HG03520 (cell line): Measurements from ENCODE around the gene ZNF628.
"Not testable (repeated sequence)": the region's sequence is repeated elsewhere in the genome, so short reads cannot be mapped to it uniquely, and the experiment has no call there.

Experiments used
- ATAC-seq: cut with Tn5 transposase; IDR thresholded peaks from one replicate; pipeline ENCODE4 v1.9.1; 2021; ENCODE audit warnings: mild to moderate bottlenecking, moderate library complexity; ENCODE audit not compliant: unreplicated experiment

Gene ZNF628

DNA sequence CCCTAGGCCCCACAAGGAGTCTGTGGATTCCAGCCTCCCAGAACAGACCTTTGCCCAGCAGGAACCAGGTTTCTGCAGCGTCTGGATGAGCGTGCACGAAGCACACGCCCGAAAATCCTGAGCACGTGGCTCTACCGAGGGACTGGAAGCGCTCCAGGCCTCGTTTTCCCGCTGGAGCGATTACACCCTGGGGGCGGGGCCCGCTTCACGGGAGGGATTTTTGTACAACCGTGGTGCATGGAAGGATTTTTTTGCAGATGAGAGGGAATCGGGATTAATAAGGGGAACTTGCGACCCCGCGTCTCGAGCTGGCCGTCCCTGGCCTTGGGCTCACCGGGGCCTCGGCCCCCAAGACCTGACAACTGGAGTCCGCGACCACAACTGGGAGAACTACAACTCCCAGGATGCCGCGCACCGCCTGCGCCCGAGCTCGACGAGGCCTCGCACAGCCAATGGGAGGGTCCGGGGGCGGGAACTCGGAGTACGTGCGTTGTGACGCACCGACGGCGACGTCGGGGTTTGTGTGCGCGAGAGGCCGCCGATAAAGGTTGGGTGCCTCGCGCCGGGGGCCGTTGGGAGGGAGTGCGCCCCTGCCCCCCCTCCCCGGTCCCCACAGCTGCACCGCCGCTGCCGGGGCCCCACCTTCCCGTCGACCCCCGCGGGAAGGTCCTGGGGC is at the start of gene ZNF628:
ZNF628 (plus strand) TSS at position 518 of the 676 bp plus-strand sequence. CDS start 3,294 bp downstream, outside the sequence.
- peak; percentile 84 for ATAC-seq

DNA sequence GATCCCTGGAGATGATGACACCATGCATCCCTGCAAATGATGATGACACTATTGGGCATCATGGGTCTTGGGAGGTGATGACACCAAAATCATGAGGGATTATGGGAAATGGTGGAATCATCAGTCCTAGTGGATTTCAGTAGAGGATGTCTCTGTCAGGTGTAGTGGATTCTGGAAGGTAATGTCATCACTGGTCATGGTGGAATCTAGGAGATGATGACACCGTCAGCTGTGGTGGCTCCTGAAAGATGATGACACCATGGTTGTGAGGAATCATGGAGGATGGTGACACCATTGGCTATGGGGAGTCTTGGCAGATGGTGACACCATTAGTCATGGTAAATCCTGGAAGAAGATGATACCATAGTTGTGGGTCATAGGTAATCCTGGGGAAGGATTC is 45.2 kb upstream of the ZNF628 start:
- ATAC-seq: no peak

DNA sequence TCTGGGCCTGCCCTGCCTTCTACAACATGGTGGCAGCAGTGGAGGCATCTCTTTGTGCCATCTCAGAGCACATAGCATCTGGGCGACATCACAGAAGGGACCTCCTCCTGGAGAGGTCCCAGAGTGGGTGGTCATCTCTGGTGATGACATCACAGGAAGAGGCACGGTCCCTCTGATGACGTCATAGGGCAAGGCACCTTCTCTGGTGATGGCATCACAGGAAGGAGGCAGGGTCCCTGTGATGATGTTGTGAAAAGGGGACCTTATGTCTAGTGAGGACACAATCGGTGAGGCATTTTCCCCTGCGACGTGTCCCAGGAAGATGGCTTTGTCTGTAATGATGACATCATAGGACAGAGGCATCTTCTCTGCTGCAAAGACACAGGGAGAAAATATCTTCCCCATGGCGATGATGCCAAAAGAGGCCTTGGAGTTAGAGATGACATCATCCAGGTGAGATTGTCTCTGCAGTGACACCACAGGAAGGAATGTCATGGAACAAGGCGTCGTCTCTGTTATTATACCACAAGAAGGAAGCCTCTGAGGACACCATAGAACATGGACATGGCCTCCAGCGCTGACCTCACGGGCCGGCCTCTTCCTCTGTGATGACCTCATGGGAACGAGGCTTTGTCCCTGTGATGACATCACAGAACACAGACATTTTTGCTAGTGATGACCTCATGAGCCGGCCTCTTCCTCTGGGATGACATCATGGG is 44.0 kb upstream of the ZNF628 start:
- no peak for ATAC-seq

DNA sequence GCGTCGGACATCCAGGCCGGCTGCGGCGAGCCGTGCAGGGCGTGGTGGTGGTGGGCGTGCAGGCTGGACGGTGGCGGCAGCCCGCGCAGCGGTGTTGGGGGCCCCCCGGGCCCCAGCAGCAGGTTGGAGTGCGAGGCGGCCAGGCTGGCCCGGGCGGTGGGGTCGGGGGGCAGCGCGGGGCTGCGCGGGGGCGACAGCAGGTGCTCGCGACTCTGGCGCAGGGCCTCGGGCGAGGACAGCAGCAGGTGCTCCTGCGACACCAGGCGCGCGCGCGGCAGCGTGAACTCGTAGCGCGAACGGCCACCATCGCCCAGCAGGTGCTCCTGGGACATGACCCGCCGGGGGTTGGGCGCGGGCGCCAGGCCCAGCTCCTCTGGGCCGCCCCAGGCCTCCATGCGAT is 43.1 kb upstream of the ZNF628 start:
- ATAC-seq: no peak

DNA sequence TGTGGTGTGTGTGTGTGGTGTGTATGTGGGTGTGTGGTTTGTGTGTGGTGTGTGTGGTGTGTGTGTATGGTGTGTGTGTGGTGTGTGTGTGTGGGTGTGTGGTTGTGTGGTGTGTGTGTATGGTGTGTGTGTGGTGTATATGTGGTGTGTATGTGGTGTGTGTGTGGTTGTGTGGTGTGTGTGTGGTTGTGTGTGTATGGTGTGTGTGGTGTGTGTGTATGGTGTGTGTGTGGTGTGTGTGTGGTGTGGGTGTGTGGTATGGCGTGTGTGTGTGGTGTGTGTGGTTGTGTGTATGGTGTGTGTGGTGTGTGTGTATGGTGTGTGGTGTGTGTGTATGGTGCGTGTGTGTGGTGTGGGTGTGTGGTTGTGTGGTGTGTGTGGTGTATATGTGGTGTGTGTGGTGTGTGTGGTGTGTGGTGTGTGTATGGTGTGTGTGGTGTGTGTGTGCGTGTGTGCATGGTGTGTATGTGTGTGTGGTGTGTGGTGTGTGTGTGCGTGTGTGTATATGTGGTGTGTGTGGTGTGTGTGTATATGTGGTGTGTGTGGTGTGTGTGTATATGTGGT is 42.0 kb upstream of the ZNF628 start:
- no peak for ATAC-seq

DNA sequence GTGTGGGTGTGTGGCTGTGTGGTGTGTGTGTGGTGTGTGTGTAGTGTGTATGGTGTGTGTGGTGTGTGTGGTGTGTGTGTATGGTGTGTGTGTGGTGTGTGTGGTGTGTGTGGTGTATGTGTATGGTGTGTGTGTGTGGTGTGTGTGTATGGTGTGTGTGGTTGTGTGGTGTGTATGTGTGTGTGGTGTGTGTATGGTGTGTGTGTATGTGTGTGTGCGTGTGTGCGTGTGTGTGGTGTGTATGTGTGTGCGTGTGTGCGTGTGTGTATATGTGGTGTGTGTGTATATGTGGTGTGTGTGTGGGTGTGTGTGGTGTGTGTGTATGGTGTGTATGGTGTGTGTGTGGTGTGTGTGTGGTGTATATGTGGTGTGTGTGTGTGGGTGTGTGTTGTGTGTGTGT is 41.4 kb upstream of the ZNF628 start:
- ATAC-seq: no peak

DNA sequence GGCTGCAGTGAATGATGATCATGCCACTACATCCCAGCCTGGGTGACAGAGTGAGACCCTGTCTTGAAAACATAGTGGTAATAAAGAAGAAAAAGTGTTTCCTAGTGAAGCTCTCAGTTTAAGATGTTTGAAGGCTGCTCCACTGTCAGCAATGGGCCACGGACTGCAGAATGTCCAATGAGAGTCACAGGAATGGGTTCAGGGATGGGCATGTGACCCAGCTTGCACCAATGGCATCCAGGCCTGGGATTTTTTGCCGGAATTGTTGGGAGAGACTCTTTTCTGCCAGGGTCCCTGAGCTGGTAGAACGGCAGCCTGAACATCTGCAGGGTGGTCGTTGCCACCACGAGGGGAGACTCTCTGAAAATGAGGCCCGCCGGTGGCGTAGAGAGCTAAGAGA is 39.6 kb upstream of the ZNF628 start:
- ATAC-seq: no peak

DNA sequence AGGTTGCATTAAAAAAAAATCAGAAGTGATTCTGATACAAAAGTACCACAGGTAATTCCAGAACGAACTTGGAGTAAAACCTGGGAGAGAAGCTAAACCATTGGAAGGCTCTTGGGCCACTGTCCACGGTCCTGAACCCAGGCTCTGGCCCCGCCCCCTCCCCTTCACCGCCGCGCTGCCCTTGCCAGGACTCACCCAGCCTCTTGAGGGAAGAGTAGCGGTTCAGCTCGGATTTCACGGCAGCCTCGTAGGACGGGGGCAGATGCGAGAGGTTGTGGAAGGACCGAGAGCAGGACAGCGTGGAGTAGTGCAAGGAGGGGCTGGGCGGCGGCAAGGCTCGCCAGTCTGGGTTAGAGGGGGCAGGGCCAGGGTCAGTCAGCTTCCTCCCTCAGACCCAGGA is 39.0 kb upstream of the ZNF628 start:
- ATAC-seq: no peak

DNA sequence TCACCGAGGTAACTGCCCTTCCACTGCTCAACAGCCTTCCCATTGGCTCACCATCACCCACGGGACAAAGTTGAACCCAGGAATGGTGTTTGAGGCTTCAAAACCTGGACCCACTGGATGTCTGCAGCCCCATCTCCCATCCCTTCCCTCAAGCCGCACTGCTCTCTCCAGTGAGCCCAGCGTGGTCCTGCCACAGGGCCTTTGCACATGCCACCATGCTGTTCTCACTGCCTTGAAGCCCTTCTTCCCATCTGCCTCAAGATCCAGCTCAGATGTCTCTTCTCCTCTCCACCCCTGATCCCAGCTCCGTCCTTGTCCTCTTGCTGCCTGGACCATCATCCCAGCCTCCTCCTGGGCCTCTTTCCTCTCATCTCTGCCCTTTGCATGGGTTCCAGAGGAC is 37.4 kb upstream of the ZNF628 start:
- ATAC-seq: no peak

DNA sequence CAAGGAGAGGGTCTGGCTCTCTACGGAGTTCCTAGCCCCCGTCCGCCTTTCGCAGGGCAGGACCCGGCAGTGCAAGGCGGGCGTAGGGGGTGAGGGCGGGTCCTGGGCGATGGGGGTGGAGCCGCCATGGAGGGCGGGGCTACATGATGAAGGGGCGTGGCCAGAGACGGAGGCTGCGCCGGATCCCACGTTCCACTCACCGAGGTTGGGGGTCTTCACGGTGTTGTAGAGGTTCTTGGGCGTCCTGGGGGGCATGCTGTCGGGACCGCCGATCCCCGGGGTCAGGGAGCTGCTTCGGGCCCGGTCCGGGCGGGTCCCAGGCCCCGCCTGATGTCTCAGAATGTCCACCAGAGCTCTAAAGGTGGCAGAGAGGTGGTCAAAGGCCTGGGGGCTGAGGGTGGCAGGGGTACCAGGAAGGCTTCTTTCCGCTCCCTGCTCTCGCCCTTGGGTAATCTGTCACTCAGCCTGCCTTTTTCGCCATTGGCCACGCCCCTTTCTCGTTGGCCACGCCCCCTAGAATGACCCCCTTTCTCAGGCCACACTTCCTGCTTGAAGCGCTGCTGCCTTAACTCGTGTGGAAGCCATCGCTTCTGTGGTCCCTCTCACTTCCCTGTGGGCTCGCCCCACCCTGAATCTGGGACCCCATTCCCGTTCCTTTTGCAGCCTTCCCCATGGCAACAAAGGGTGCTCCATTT is 35.9 kb upstream of the ZNF628 start:
- ATAC-seq: no peak

DNA sequence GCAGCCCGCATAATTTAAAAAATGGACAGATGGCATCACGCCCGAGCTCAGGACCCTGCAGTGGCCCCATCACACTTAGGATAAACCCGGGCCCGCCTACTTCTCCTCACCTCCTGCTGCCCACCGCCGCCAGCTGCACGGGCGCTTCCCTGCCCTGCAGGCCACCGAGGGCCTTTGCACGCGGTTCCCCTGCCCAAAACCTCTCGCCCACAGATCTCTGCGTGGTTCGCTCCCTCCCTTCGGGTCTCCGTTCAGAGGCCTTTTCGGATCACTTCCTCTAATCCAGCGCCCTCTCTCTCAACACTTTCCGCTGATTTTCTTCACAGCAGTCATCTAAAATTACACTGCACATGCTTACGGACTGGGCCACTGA is 35.1 kb upstream of the ZNF628 start:
- ATAC-seq: no peak

DNA sequence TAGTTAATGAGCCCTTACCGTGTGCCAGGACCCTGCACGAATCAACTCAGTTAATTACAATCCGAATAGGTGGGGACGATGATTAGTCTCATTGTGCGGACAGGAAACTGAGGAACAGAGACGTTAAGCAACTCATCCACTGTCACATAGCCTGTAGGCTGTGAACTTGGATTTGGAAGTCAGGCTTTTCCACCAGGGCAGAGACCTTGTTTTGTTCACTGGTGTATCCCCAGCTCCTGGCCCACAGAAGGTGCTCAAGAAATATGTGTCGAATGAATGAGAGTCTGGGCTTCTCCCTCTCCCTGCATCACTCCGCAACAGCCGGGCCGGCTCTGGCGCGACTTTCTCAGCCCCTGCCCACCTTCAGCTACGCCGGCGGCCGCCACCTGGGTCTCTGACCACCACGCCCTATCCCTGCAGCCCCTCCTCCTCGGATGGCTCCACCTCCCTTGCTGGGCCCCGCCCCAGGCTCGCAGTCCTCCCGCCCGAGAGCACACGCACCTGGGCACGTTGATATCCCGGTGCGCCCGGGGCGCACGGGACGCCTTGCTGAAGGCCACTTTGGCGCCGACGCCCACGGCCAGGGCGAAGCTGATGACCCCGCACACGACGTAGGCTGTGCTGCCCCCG is 34.6 kb upstream of the ZNF628 start:
- no peak for ATAC-seq

DNA sequence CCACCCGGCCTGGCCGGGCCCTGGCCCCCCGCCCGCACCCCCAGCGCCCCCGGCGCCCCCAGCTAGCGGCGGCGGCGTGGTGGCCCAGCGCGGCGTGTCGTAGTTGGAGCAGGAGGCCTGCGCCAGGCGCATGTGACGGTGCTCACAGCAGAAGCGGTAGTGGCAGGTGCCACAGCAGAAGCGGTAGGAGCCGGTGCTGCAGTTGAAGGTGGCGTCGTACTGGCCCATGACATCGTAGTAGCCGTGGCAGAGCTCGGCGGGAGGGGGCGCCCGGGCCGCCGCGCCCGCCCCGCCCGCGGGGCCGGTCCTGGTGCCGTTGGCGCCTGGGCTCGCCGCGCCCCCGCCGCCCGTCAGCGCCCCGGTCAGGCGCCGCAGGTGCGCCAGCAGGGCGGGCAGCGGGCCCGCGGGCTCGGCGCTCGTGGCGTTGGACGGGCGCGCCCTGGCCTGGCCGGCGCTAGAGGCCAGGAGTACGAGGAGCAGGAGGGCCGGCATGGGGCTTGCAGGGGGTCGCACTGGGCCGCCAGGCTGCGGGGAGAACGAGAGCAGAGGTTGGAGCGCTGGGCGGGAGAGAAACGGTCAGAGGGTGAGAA is 34.0 kb upstream of the ZNF628 start:
- no peak for ATAC-seq

DNA sequence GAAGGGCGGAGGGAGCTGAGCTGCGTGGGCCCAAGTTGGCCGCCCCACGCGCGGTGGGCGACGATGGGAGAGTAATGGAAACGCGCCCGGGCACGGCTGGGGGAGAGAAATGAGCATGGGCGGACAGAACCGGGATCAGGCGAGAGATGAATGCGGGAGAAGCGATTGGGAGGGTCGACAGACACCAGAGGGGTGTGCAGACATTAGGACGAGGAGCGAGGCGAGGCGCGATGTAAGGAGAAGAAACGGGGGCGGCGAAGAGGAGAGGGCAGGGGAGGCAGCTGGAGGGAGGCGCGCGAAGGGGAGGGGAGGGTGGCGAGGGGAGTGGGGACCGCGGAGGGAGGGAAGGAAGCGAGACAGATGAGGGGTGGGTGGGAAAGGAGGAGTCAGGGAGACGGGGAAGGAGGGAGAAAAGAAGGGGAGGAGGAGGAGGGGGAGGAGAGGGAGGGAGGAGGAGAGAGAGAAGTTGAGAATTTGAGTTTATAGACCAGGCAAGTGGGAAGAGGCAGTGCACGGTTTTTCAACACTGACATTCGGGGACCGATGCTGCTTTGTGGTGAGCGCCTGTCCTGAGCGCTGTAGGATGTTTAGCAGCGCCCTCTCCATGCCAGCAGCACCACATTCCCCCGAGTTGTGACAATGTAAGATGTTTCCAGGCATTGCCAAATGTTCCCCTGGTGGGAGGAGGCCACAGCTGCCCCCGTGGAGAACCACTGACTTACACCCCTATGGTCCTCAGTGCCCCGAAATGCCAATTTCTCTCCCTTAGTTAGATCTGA is 33.2 kb upstream of the ZNF628 start, which contains the start of gene SHISA7:
SHISA7 (minus strand) TSS at position 256 of the 779 bp plus-strand sequence. CDS start 437 bp downstream, outside the sequence.
- ATAC-seq: no peak

DNA sequence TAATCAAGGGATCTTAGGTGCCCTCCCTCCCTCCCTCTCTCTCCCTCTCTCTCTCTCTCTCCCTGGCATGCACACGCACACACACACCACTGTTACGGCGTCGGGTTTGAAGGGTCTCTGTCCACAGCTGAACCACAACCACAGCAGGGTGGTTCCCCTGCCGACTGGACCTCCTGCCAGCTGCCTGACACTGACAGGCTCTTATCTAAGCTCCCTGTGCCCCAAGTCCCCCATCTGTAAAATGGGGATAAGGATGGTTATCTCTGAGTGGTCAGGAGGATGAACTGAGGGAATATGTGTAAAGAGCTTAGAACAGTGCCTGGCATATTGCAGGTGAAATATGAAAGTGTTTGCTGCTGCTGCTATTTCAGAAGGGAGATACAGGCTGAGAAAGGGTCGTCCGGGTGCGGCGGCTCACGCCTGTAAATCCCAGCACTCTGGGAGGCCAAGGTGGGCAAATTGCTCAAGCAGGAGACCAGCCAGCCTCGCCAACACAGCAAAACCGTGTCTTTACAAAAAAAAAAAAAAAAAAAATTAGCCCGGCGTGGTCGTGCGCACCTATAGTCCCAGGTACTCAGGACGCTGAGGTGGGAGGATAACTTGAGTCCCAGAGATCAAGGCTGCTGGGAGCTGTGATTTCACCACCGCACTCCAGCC is 32.5 kb upstream of the ZNF628 start:
- no peak for ATAC-seq

DNA sequence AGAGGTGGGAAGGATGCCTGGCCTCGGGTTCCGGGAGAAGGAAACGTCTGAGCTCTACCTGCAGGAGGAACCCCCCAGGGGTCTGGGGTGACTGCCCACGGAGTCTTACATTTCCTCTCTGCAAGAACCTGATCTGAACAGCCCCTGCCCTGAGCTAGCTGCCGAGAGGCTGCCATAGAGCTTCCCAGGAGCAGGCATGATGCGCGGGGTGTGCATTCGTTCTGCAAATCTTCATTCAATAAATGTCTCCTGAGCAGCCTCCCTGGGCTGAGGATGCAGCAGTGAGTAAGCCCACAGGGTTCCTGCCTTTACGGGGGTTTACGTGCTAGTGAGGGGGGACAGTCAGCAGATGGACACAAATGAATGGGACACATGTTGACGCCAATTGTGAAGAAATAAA is 31.8 kb upstream of the ZNF628 start:
- no peak for ATAC-seq

DNA sequence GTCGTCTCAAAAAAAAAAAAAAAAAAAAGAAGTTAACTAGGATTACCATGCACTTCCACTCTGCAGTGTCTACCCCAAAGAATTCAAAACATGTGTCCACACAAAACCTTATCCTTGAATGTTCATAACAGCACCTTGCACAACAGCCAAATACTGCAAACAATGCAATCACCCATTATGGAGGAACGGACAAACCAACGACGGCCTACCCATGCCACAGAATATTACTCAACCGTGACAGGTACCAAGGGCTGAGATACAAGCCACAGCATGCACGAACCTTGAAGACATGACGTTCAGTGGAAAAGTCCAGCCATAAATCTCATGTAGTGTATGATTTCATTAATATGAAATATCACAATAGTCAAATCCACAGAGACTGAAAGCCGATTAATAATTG is 30.4 kb upstream of the ZNF628 start:
- ATAC-seq: no peak

DNA sequence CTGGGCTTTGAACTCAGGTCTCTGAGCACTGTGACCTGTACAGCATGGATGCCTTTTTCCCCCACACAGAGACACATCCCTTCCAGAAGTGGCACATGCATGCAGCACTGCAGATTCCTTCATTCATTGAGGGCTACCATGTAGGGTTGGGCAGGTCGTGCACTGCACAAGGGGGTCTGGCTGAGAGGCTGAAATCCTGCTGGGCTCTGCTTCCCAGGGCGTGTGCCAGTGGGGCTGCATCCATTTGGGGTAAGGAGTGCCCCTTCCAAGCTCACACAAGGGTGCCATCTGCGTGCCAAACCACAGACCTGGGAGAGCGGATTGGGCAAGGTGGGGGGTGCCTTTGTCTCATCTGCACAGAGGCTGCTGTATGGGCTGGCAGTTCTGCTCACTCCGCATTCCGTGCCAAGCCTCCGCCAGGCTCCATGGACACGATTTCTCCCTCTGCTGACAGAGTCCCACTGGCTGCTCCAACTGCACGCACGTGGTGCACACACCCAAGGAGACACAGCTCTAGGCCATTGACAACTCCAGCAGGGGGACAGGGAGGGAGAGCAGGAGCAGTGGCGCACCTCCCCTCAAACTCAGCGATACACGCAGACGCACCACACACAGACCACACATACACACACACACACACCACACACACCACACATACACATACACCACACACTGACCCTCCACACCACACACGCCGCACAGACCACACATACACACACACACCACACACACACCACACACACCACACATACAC is 28.8 kb upstream of the ZNF628 start:
- no peak for ATAC-seq

DNA sequence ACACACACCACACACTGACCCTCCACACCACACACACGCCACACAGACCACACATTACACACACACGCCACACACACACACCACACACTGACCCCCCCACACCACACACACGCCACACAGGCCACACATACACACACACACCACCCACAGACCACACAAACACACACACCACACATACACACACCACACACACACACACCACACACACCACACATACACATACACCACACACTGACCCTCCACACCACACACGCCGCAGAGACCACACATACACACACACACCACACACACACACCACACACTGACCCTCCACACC is 28.3 kb upstream of the ZNF628 start:
- ATAC-seq: not testable (repeated sequence)
